ENCODE data around the gene SECISBP2.
A peak's percentile ranks its signal among the peaks of the same experiment; 100 is the strongest.
"Not testable (repeated sequence)": the region's sequence is repeated elsewhere in the genome, so short reads cannot be mapped to it uniquely, and the experiment has no call there.

The SECISBP2 gene

GRCh38 chr9:89318123-89319014 is at the start of gene SECISBP2:
TSS of gene SECISBP2 (plus strand) at chr9:89318500. CDS start at chr9:89318577, 77 bp downstream.
- peak; percentile 88 for DNase-seq

GRCh38 chr9:89273528-89274279 is 44.6 kb upstream of the SECISBP2 start:
- DNase-seq = no peak

GRCh38 chr9:89274838-89275237 is 43.5 kb upstream of the SECISBP2 start:
- no peak for DNase-seq

- DNase-seq = not testable (repeated sequence)
Observed at GRCh38 chr9:89276040-89276439, 42.3 kb upstream of the SECISBP2 start.

GRCh38 chr9:89277043-89277442 is 41.3 kb upstream of the SECISBP2 start:
- no peak for DNase-seq

GRCh38 chr9:89277454-89277853 is 40.8 kb upstream of the SECISBP2 start:
- DNase-seq = no peak

GRCh38 chr9:89278551-89278950 is 39.7 kb upstream of the SECISBP2 start:
- no peak for DNase-seq

- peak; percentile 4 for DNase-seq
Observed at GRCh38 chr9:89278997-89279739, 39.1 kb upstream of the SECISBP2 start.

GRCh38 chr9:89281106-89281505 is 37.2 kb upstream of the SECISBP2 start:
- no peak for DNase-seq

GRCh38 chr9:89282248-89282968 is 35.9 kb upstream of the SECISBP2 start:
- DNase-seq = not testable (repeated sequence)

GRCh38 chr9:89284076-89284475 is 34.2 kb upstream of the SECISBP2 start:
- DNase-seq = no peak

GRCh38 chr9:89291741-89292140 is 26.6 kb upstream of the SECISBP2 start:
- no peak for DNase-seq

- DNase-seq = no peak
Observed at GRCh38 chr9:89293014-89293413, 25.3 kb upstream of the SECISBP2 start.

- no peak for DNase-seq
Observed at GRCh38 chr9:89295400-89295799, 22.9 kb upstream of the SECISBP2 start.

GRCh38 chr9:89301996-89302395 is 16.3 kb upstream of the SECISBP2 start:
- DNase-seq = not testable (repeated sequence)

- no peak for DNase-seq
Observed at GRCh38 chr9:89304020-89304833, 14.1 kb upstream of the SECISBP2 start.

GRCh38 chr9:89304834-89305188 is 13.5 kb upstream of the SECISBP2 start:
- no peak for DNase-seq

GRCh38 chr9:89305868-89306267 is 12.4 kb upstream of the SECISBP2 start:
- DNase-seq = no peak

- DNase-seq = no peak
Observed at GRCh38 chr9:89309166-89309565, 9.1 kb upstream of the SECISBP2 start.

GRCh38 chr9:89309608-89310474 is 8.5 kb upstream of the SECISBP2 start:
- DNase-seq = no peak

Data from NCI-H2227 treated with DMSO at 0.1 percent for 48 hours (cell line).